ENCODE measurements around the gene VMP1. TPM values are rescaled to one million over a fixed set of nuclear protein-coding genes. Genes with fewer than 3 reads are reported as not detected.

Gene VMP1
- total RNA-seq, 1 donor from 2014 or later = 50.8 TPM

DNA sequence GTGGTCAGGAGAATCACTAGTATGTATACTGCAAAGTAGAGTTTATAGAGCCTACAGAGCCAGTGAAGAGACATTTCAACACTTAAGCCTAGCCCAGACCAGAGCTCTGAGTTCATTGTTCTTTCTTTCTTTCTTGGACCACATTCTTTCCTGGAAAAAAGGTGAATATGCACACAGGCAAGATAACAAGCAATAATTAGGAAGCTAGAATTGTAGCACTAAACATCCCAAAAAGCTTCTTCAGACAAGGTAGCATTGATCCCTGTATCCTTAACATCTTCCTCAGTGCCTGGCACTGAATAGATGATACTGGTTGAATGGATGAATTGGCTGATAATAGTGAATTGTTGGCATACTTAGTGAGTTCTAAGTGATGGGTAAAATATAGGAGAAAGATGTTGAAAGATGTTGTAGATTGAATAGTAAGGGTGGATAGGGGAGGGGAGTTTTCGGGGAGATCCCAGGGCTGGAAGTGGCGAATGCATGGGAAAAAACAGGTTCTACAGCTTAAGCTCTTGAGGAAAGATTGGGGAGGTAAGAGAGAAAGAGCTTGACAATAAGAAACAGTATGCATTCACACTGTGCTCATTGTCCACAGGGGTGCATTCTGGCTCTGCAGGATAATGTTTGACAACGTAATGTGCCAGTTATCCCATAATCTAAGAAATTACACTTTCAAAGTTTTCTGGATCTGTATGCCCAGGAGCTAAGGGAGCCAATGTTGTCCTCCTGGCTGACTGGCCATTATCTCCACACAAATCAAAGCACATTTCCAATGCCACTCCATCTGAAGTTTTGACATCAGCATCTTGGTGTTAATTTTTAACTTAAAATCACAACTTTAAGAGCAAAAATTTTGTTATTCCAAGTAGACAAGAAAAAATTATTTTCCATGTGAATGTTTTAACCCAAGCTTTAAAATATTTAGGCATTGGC lies 149.7 kb downstream of the VMP1 start:
- intact Hi-C loops (cut with micrococcal nuclease) = no loop called here
- Histone ChIP-seq H3K27me3 (ENCODE audit: low read depth) (no peaks in the 10 kb centered on the region), H3K27ac (replicated peaks) (no peak overlapping the region), H3K36me3 (peaks cover 15% of the 10 kb centered on the region), H3K4me3 (no peak overlapping the region), H3K4me1 (peaks cover 7% of the 10 kb centered on the region), H3K9me3 (replicated peaks) (no peaks in the 10 kb centered on the region)
- TF ChIP-seq, protein P1, sequence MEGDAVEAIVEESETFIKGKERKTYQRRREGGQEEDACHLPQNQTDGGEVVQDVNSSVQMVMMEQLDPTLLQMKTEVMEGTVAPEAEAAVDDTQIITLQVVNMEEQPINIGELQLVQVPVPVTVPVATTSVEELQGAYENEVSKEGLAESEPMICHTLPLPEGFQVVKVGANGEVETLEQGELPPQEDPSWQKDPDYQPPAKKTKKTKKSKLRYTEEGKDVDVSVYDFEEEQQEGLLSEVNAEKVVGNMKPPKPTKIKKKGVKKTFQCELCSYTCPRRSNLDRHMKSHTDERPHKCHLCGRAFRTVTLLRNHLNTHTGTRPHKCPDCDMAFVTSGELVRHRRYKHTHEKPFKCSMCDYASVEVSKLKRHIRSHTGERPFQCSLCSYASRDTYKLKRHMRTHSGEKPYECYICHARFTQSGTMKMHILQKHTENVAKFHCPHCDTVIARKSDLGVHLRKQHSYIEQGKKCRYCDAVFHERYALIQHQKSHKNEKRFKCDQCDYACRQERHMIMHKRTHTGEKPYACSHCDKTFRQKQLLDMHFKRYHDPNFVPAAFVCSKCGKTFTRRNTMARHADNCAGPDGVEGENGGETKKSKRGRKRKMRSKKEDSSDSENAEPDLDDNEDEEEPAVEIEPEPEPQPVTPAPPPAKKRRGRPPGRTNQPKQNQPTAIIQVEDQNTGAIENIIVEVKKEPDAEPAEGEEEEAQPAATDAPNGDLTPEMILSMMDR (IDR thresholded peaks at IDR 0.05; ENCODE audit: borderline replicate concordance) = no peak
- DNase-seq = no peak

DNA sequence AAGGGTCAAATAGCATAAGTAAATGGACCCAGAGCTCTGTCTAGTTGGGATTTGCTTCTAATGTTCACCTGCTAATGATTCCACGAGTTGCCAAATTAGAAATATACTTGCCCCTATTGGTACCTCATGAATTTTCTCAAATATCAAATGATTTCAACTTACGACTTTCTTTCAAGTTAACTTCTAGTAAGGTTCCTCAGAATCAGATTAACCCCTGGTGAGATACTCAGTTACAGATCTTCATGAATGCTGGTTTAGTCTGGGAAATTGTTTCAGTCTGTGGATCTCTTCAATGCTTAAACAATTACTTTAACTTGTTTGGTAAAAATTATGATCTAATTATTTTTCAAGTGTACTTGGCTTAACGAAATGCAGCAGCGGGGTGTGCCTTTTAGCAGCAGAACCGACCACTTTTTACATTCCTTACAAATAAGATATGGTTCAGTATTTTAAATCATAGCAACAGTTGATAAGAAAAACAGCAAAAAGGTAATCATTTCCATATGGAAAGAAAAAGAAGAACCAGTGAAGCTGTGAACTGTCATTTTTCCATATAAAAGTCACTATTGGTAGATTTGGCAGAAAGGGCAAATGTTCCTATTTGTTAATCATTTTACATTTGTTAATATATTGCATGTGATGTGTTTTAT lies 150.8 kb downstream of the VMP1 start:
- Histone ChIP-seq H3K9me3 (replicated peaks) (no peaks in the 10 kb centered on the region), H3K36me3 (peaks cover 25% of the 10 kb centered on the region), H3K27me3 (ENCODE audit: low read depth) (no peaks in the 10 kb centered on the region), H3K27ac (replicated peaks) (no peak overlapping the region), H3K4me3 (no peak overlapping the region), H3K4me1 (peaks cover under 1% of the 10 kb centered on the region)
- intact Hi-C loops (cut with micrococcal nuclease) = no loop called here
- TF ChIP-seq, protein P1 (IDR thresholded peaks at IDR 0.05; ENCODE audit: borderline replicate concordance) = no peak
- no peak for DNase-seq

DNA sequence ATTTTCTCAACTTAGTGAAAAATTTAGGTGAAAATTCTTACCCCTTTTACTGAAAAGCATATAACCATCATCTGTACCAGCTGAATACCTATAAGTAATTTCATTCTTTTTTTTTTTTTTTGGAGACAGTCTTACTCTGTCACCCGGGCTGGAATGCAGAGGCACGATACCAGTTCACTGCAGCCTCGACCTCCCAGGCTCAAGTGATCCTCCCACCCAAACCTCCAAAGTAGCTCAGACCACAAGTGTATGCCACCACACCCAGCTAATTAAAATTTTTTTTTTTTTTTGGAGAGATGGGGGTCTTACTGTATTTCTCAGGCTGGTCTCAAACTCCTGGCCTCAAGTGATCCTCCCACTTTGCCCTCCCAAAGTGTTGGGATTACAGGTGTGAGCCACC lies 151.5 kb downstream of the VMP1 start:
- Histone ChIP-seq H3K27me3 (ENCODE audit: low read depth) (no peaks in the 10 kb centered on the region), H3K27ac (replicated peaks) (no peak overlapping the region), H3K36me3 (peaks cover 29% of the 10 kb centered on the region), H3K4me1 (no peaks in the 10 kb centered on the region), H3K4me3 (no peak overlapping the region), H3K9me3 (replicated peaks) (no peaks in the 10 kb centered on the region)
- intact Hi-C loops (cut with micrococcal nuclease) = no loop called here
- DNase-seq = no peak
- TF ChIP-seq, protein P1 (IDR thresholded peaks at IDR 0.05; ENCODE audit: borderline replicate concordance) = no peak

DNA sequence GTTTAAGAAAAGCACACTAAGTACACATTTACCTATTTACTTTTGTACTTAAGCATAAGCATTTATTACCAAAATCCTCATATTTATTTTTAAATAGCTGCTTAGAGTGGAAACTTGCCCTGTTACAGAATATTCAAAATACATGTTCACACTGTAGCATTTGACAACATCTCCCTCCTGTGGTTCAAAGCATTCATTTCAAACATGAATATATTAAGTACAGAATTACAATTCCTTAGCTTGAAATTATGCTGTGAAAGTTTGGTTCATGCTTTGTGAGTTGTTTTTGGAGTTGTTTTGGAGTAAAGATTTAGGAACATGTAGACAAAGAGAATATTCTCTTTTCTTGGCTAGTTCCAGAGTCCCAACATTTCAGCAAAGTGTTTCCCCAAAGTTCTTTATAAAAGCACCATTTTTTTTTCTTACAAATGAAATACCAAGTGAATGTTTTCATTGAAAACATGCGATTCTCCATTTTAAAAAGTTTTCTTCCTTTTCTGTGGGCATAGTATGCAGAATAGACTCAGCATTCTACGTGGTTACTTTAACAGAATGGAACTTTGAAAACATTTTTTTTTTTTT lies 152.1 kb downstream of the VMP1 start:
- no peaks in the 10 kb centered on the region for H3K9me3 ChIP-seq (replicated peaks)
- H3K27me3 ChIP-seq (ENCODE audit: low read depth) = no peaks in the 10 kb centered on the region
- TF ChIP-seq, protein P1 (IDR thresholded peaks at IDR 0.05; ENCODE audit: borderline replicate concordance) = peak; percentile 55
- DNase-seq = no peak
- no peaks in the 10 kb centered on the region for H3K4me1 ChIP-seq
- H3K27ac ChIP-seq (replicated peaks) = no peak overlapping the region
- intact Hi-C loops (cut with micrococcal nuclease) = no loop called here
- peaks cover 33% of the 10 kb centered on the region for H3K36me3 ChIP-seq
- no peak overlapping the region for H3K4me3 ChIP-seq

DNA sequence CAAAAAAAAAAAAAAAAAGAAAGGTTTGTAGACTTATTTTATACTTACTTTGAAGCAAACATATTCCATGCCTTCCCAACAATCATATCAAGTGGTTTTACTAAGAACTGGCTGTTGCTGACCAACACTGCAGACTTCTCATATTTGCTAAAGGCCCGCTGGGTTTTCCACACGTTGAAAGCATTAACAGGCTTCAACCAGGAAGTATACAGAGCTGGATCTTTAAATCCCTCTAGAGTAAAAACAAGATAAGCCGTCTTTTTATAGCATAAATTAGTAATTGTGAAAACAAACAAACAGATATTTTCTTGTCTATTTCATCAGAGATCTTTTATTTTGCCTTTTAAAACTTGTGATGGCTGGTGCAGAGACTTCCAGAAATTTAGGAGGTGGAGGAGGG lies 156.2 kb downstream of the VMP1 start:
- Histone ChIP-seq H3K36me3 (peaks cover 41% of the 10 kb centered on the region), H3K9me3 (replicated peaks) (no peaks in the 10 kb centered on the region), H3K27ac (replicated peaks) (peak overlapping the region; percentile 62)

More for the DNA sequence above, 156.2 kb downstream of the VMP1 start:
- DNase-seq = no peak
- H3K27me3 ChIP-seq (ENCODE audit: low read depth) = no peaks in the 10 kb centered on the region
- TF ChIP-seq, protein P1 (IDR thresholded peaks at IDR 0.05; ENCODE audit: borderline replicate concordance) = no peak
- no peaks in the 10 kb centered on the region for H3K4me1 ChIP-seq
- intact Hi-C loops (cut with micrococcal nuclease) = no loop called here
- no peak overlapping the region for H3K4me3 ChIP-seq

Data from left ventricle myocardium inferior (tissue), 1 donor.